HepG2 (cell line): ENCODE measurements around the gene AKR1C2. TPM values are rescaled to one million over a fixed set of nuclear protein-coding genes. Genes with fewer than 3 reads are reported as not detected.
A peak's percentile ranks its signal among the peaks of the same experiment; 100 is the strongest.

Source experiments
- FUBP1 ChIP-seq: sonication (generic); formaldehyde crosslinking; IDR thresholded peaks from 2 replicates; pipeline ENCODE4 v1.5.1; 2020; ENCODE audit warnings: missing genetic modification reagents, mild to moderate bottlenecking, borderline replicate concordance
- GPN1 ChIP-seq: sonication (generic); formaldehyde crosslinking; IDR thresholded peaks from 2 replicates; pipeline ENCODE4 v1.5.1; 2020; ENCODE audit warnings: missing genetic modification reagents, borderline replicate concordance
- HBP1 ChIP-seq: IDR thresholded peaks from 2 replicates; pipeline ENCODE4 v1.6.1; 2016; ENCODE audit warnings: low read depth, control low read depth
- HMG20A ChIP-seq: IDR thresholded peaks from 2 replicates; pipeline ENCODE4 v1.6.1; 2016; ENCODE audit warnings: borderline replicate concordance
- KDM2A ChIP-seq: sonication (generic); formaldehyde crosslinking; IDR thresholded peaks from 2 replicates; pipeline ENCODE4 v1.4.0; 2020; ENCODE audit warnings: low read depth, missing genetic modification reagents, borderline replicate concordance
- NFAT5 ChIP-seq: sonication (generic); formaldehyde crosslinking; IDR thresholded peaks from 2 replicates; pipeline ENCODE4 v1.4.0; 2020; ENCODE audit warnings: missing genetic modification reagents
- TFAP4 ChIP-seq: sonication (generic); IDR thresholded peaks from 2 replicates; pipeline ENCODE4 v1.6.1; 2016; ENCODE audit warnings: low read depth, borderline replicate concordance
- ZBTB25 ChIP-seq: IDR thresholded peaks from 2 replicates; pipeline ENCODE4 v1.6.1; 2018; ENCODE audit warnings: missing genetic modification reagents
- ZNF3 ChIP-seq: IDR thresholded peaks from 2 replicates; pipeline ENCODE4 v1.7.0; 2017; ENCODE audit warnings: inconsistent platforms
- ZNF512B ChIP-seq: sonication (generic); formaldehyde crosslinking; IDR thresholded peaks from 2 replicates; pipeline ENCODE4 v1.5.1; 2020; ENCODE audit warnings: missing genetic modification reagents, mild to moderate bottlenecking, borderline replicate concordance
- ZNF562 ChIP-seq: sonication (generic); formaldehyde crosslinking; IDR thresholded peaks from 2 replicates; pipeline ENCODE4 v1.8.0; 2022; ENCODE audit warnings: missing genetic modification reagents, borderline replicate concordance
- ZSCAN20 ChIP-seq: sonication (generic); formaldehyde crosslinking; IDR thresholded peaks from 2 replicates; pipeline ENCODE4 v1.4.0; 2020; ENCODE audit warnings: missing genetic modification reagents, mild to moderate bottlenecking, borderline replicate concordance
- polyA plus RNA-seq, 8 experiments: library from polyadenylated mRNA; depleted of rRNA in 3 of 8; stranded (reverse) in 7 of 8; unstranded in 1 of 8; fragments of >200 nt; fragmentation: Illumina TruSeq in 4 of 8; extraction: Trizol in 4 of 8; gene quantifications; 2 replicates each; pipeline versions ENCODE4 v1.2.1 to v1.2.3, GENCODE V29; 2011 to 2016; ENCODE audit warnings: low read depth in 4 of 8, missing spikeins in 1 of 8, mixed read lengths in 1 of 8; ENCODE audit not compliant: insufficient read depth in 1 of 8
- total RNA-seq, 5 experiments: library from RNA; depleted of rRNA; stranded (reverse); fragments of >200 nt; fragmentation: Illumina TruSeq; extraction: Trizol; gene quantifications; 2 replicates each; pipeline ENCODE4 v1.2.3, GENCODE V29; 2016; ENCODE audit warnings: low read depth in 1 of 5

Gene AKR1C2
- total and polyA plus RNA-seq, 2 of the 13 experiments (the other 11 are each of a cell fraction or from before 2014, with no cell fraction given), result 140 to 900 TPM

- TF ChIP-seq HBP1 (CRISPR knock-in tag), result no peak
- TF ChIP-seq ZNF512B (CRISPR knock-in tag), result no peak
- no peak for TF ChIP-seq FUBP1 (CRISPR knock-in tag)
- 0 out of 2 replicates have a peak, but pooled peaks have one; percentile 12 for TF ChIP-seq NFAT5 (CRISPR knock-in tag)
- TF ChIP-seq TFAP4, result peak; percentile 57; the same call in 1 of the 2 replicates
- no peak for TF ChIP-seq ZNF562 (CRISPR knock-in tag)
- TF ChIP-seq ZNF3 (CRISPR knock-in tag), result 0 out of 2 replicates have a peak, but pooled peaks have one; percentile 34
- TF ChIP-seq ZBTB25, result no peak
- no peak for TF ChIP-seq ZSCAN20 (CRISPR knock-in tag)
- no peak for TF ChIP-seq GPN1
- no peak for TF ChIP-seq KDM2A (CRISPR knock-in tag)
- TF ChIP-seq HMG20A, result peak; percentile 85
Observed at GRCh38 chr10:4947635-4948596, 55.7 kb downstream of the AKR1C2 start (continued).
